Right atrium auricular region (tissue), 2 donors: ENCODE measurements around the gene CLIP4. TPM values are rescaled to one million over a fixed set of nuclear protein-coding genes. Genes with fewer than 3 reads are reported as not detected.

Source experiments
- DNase-seq: peaks from one replicate; pipeline ENCODE4 v3.0.0-alpha.2; 2019; ENCODE audit warnings: low spot score
- H3K27ac ChIP-seq, 2 donors: fragments of 200-600 bp; sonication (generic); 1 replicate in 1 of 2; 2 replicates in 1 of 2; pipeline ENCODE4 v1.5.1; 2016 to 2019
- H3K27me3 ChIP-seq, 2 donors: fragments of 200-600 bp; sonication (generic); one replicate each; pipeline versions ENCODE4 v1.5.1 to v1.6.0; 2017 to 2019
- H3K36me3 ChIP-seq: fragments of 200-600 bp; sonication (generic); one replicate; pipeline ENCODE4 v1.5.1; 2016
- H3K4me1 ChIP-seq, 2 donors: fragments of 200-600 bp; sonication (generic); one replicate each; pipeline versions ENCODE4 v1.5.1 to v1.6.0; 2017 to 2019
- H3K4me3 ChIP-seq, 2 donors: fragments of 200-600 bp; sonication (generic); 1 replicate in 1 of 2; 2 replicates in 1 of 2; pipeline ENCODE4 v1.5.1; 2017 to 2019; ENCODE audit warnings: mild to moderate bottlenecking in 1 of 2, moderate library complexity in 1 of 2
- H3K9me3 ChIP-seq, 2 donors: fragments of 200-600 bp; sonication (generic); one replicate each; pipeline ENCODE4 v1.5.1; 2019
- CTCF ChIP-seq, 2 donors: fragments of 200-600 bp; sonication (generic); IDR thresholded peaks; one replicate each; pipeline ENCODE4 v1.5.1; 2019; ENCODE audit warnings: antibody characterized with exemption in 2 of 2
- total RNA-seq, 2 donors: library from RNA; depleted of rRNA; stranded (reverse); fragments of >200 nt; gene quantifications; one replicate each; pipeline ENCODE4 v1.1.0, GENCODE V29; 2016

CLIP4 gene
- total RNA-seq, 2 donors from 2014 or later, result 66.5 to 71.0 TPM

GRCh38 chr2:29071032-29071975, 43.9 kb upstream of the CLIP4 start:
- no peak for TF ChIP-seq CTCF (IDR thresholded peaks at IDR 0.05)
- H3K9me3 ChIP-seq, result no peaks in the 10 kb centered on the region
- no peaks in the 10 kb centered on the region for H3K36me3 ChIP-seq

GRCh38 chr2:29072251-29072650, 43.0 kb upstream of the CLIP4 start:
- no peak overlapping the region for H3K4me3 ChIP-seq

More at GRCh38 chr2:29071032-29071975, 43.9 kb upstream of the CLIP4 start:
- Histone ChIP-seq H3K27ac (peak overlapping the region in 1 of 2 donors; percentile 75), H3K4me3 (no peak overlapping the region), H3K4me1 (peaks cover 0 to 10% of the 10 kb centered on the region in 2 donors), H3K27me3 (no peaks in the 10 kb centered on the region)
- DNase-seq, result no peak

GRCh38 chr2:29072971-29073725, 42.1 kb upstream of the CLIP4 start:
- peak overlapping the region; percentile 64 to 83 for H3K27ac ChIP-seq
- no peak for TF ChIP-seq CTCF (IDR thresholded peaks at IDR 0.05)
- no peaks in the 10 kb centered on the region for H3K27me3 ChIP-seq
- H3K36me3 ChIP-seq, result no peaks in the 10 kb centered on the region
- H3K9me3 ChIP-seq, result no peaks in the 10 kb centered on the region
- no peak overlapping the region for H3K4me3 ChIP-seq
- H3K4me1 ChIP-seq, result peaks cover 0 to 10% of the 10 kb centered on the region in 2 donors
- no peak for DNase-seq

More at GRCh38 chr2:29072251-29072650, 43.0 kb upstream of the CLIP4 start:
- Histone ChIP-seq H3K36me3 (no peaks in the 10 kb centered on the region), H3K27me3 (no peaks in the 10 kb centered on the region), H3K9me3 (no peaks in the 10 kb centered on the region), H3K4me1 (peaks cover 0 to 10% of the 10 kb centered on the region in 2 donors), H3K27ac (peak overlapping the region in 1 of 2 donors; percentile 83)
- TF ChIP-seq CTCF (IDR thresholded peaks at IDR 0.05), result no peak
- DNase-seq, result no peak

GRCh38 chr2:29073933-29074332, 41.3 kb upstream of the CLIP4 start:
- DNase-seq, result no peak
- Histone ChIP-seq H3K4me3 (no peak overlapping the region), H3K9me3 (peaks cover 0 to 3% of the 10 kb centered on the region in 2 donors), H3K4me1 (peaks cover 0 to 10% of the 10 kb centered on the region in 2 donors), H3K36me3 (no peaks in the 10 kb centered on the region), H3K27ac (peak overlapping the region; percentile 64 to 83), H3K27me3 (no peaks in the 10 kb centered on the region)
- TF ChIP-seq CTCF (IDR thresholded peaks at IDR 0.05), result no peak

GRCh38 chr2:29074411-29074810, 40.8 kb upstream of the CLIP4 start, which contains the start of gene PCARE:
TSS of gene PCARE (minus strand) at chr2:29074523. CDS start at chr2:29074261, 262 bp downstream.
- no peaks in the 10 kb centered on the region for H3K36me3 ChIP-seq
- H3K4me3 ChIP-seq, result no peak within 1 kb of the TSS
- no peak for DNase-seq
- peaks cover 0 to 8% of the 10 kb centered on the region in 2 donors for H3K9me3 ChIP-seq
- peaks cover 0 to 10% of the 10 kb centered on the region in 2 donors for H3K4me1 ChIP-seq
- TF ChIP-seq CTCF (IDR thresholded peaks at IDR 0.05), result no peak
- no peaks in the 10 kb centered on the region for H3K27me3 ChIP-seq
- peak within 1 kb of the TSS; percentile 64 to 83 for H3K27ac ChIP-seq
